M059J (cell line): ENCODE measurements around the gene MAP7D2. TPM values are rescaled to one million over a fixed set of nuclear protein-coding genes. Genes with fewer than 3 reads are reported as not detected.
A peak's percentile ranks its signal among the peaks of the same experiment; 100 is the strongest.
"Not testable (repeated sequence)": the region's sequence is repeated elsewhere in the genome, so short reads cannot be mapped to it uniquely, and the experiment has no call there.

Experiments used
- DNase-seq: peaks from one replicate; pipeline ENCODE4 v3.0.0-alpha.2; 2012; ENCODE audit warnings: low read depth
- total RNA-seq: library from RNA; depleted of rRNA; stranded (reverse); fragments of >200 nt; shearing (Covaris generic); gene quantifications from 2 replicates; pipeline ENCODE4 v1.2.3, GENCODE V29; 2014; rRNA removed

MAP7D2 gene
- 0.74 and 1.4 TPM in 2 replicates for total RNA-seq

GRCh38 chrX:20116577-20117240 is at the start of gene MAP7D2:
Gene MAP7D2, minus strand, starts transcription at chrX:20116907. Its CDS starts 28 bp downstream, at chrX:20116879.
- no peak for DNase-seq

- DNase-seq, result not testable (repeated sequence)
These were observed 45.8 kb upstream of the MAP7D2 start for GRCh38 chrX:20162516-20162915.

- no peak for DNase-seq
These were observed 43.2 kb upstream of the MAP7D2 start for GRCh38 chrX:20159797-20160385.

- no peak for DNase-seq
These were observed 35.0 kb upstream of the MAP7D2 start for GRCh38 chrX:20151689-20152088.

- DNase-seq, result no peak
These were observed 32.6 kb upstream of the MAP7D2 start for GRCh38 chrX:20149326-20149725.

GRCh38 chrX:20147561-20147960 is 30.9 kb upstream of the MAP7D2 start:
- no peak for DNase-seq

GRCh38 chrX:20144491-20144890 is 27.8 kb upstream of the MAP7D2 start:
- peak; percentile 54 for DNase-seq

- DNase-seq, result no peak
These were observed 26.9 kb upstream of the MAP7D2 start for GRCh38 chrX:20143561-20143960.

- no peak for DNase-seq
These were observed 26.4 kb upstream of the MAP7D2 start for GRCh38 chrX:20143111-20143510.

- DNase-seq, result peak; percentile 98
These were observed 24.8 kb upstream of the MAP7D2 start, which contains the start of gene EIF1AX for GRCh38 chrX:20141281-20142220. Gene EIF1AX, minus strand, starts transcription at chrX:20141838. Its CDS starts 198 bp downstream, at chrX:20141640.

GRCh38 chrX:20140420-20140819 is 23.7 kb upstream of the MAP7D2 start:
- DNase-seq, result peak; percentile 16

- peak; percentile 66 for DNase-seq
These were observed 23.3 kb upstream of the MAP7D2 start for GRCh38 chrX:20139966-20140365.

- no peak for DNase-seq
These were observed 19.2 kb upstream of the MAP7D2 start for GRCh38 chrX:20135944-20136343.

- no peak for DNase-seq
These were observed 16.0 kb upstream of the MAP7D2 start for GRCh38 chrX:20132666-20133065.

- DNase-seq, result no peak
These were observed 13.7 kb upstream of the MAP7D2 start for GRCh38 chrX:20130357-20130756.

GRCh38 chrX:20129547-20129946 is 12.8 kb upstream of the MAP7D2 start:
- no peak for DNase-seq

GRCh38 chrX:20128670-20129069 is 12.0 kb upstream of the MAP7D2 start:
- no peak for DNase-seq

- not testable (repeated sequence) for DNase-seq
These were observed 10.7 kb upstream of the MAP7D2 start for GRCh38 chrX:20127440-20127839.

GRCh38 chrX:20126833-20127232 is 10.1 kb upstream of the MAP7D2 start:
- not testable (repeated sequence) for DNase-seq

- DNase-seq, result no peak
These were observed 8.3 kb upstream of the MAP7D2 start for GRCh38 chrX:20124964-20125363.

- peak; percentile 31 for DNase-seq
These were observed 1.5 kb upstream of the MAP7D2 start for GRCh38 chrX:20118065-20118824.
